Measurements from ENCODE around the gene GPR37. TPM values are rescaled to one million over a fixed set of nuclear protein-coding genes. Genes with fewer than 3 reads are reported as not detected.

Gene GPR37
- total RNA-seq, 4 donors from 2014 or later: 0.31 to 3.2 (median 0.81) TPM

GRCh38 chr7:124718032-124718766 is 47.4 kb downstream of the GPR37 start:
- ATAC-seq (ENCODE audit: low FRiP score): no peak
- no peak for DNase-seq (ENCODE audit: low spot score)
- TF ChIP-seq, protein P1, sequence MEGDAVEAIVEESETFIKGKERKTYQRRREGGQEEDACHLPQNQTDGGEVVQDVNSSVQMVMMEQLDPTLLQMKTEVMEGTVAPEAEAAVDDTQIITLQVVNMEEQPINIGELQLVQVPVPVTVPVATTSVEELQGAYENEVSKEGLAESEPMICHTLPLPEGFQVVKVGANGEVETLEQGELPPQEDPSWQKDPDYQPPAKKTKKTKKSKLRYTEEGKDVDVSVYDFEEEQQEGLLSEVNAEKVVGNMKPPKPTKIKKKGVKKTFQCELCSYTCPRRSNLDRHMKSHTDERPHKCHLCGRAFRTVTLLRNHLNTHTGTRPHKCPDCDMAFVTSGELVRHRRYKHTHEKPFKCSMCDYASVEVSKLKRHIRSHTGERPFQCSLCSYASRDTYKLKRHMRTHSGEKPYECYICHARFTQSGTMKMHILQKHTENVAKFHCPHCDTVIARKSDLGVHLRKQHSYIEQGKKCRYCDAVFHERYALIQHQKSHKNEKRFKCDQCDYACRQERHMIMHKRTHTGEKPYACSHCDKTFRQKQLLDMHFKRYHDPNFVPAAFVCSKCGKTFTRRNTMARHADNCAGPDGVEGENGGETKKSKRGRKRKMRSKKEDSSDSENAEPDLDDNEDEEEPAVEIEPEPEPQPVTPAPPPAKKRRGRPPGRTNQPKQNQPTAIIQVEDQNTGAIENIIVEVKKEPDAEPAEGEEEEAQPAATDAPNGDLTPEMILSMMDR (IDR thresholded peaks at IDR 0.05): no peak

DNA sequence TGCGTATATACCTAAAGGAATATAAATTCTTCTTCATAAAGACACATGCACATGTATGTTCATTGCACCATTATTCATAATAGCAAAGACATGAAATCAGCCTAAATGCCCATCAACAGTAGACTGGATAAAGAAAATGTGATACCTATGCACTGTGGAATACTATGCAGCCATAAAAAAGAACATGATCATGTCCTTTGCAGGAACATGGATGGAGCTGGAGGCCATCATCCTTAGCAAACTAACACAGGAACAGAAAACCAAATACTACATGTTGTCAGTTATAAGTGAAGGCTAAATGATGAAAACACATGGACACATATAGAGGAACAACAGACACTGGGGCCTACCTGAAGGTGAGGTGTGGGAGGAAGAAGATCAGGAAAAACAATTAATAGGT is 48.7 kb downstream of the GPR37 start:
- TF ChIP-seq, protein P1 (IDR thresholded peaks at IDR 0.05): no peak
- DNase-seq (ENCODE audit: low spot score) (no peak), ATAC-seq (ENCODE audit: low FRiP score) (no peak)

DNA sequence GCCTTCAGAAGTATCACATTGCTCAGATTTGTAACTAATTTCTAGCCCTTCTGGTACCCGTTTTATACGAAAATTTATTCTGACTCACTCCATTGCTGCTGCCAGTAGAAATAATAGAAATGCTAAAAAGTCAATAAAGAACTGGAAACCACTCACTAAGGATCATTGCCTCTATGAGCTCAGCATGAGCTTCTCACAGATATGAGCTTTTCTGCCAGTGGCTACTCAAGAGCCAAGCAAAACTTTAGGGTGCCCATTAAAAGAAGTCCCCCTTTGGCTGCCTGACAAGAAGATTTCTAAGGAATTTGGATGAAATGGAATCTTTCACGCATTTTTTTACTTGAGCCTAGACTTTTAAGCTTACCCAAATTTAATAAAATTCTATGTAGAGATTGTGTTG is 52.5 kb downstream of the GPR37 start:
- ATAC-seq (ENCODE audit: low FRiP score): no peak
- DNase-seq (ENCODE audit: low spot score): no peak
- TF ChIP-seq, protein P1 (IDR thresholded peaks at IDR 0.05): no peak

DNA sequence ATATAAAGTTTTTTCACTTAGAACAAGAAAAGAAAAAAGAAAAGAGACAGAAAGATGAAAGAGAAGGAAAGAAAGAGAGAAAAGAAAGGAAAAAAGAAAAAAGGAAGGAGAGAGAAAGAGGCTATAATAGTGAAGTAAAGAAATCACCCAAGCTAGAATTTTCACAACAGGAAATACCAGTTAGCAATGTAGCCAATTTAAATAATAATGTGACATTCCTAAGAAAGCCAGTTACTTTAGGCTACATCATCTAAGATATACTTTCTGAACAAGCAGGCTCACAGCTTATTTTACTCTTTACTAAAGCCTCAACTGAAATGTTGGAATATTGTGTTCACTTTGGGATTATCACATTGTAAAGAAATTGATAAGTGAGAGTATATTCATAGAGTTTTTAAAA is 53.6 kb downstream of the GPR37 start:
- TF ChIP-seq, protein P1 (IDR thresholded peaks at IDR 0.05): no peak
- DNase-seq (ENCODE audit: low spot score): no peak
- ATAC-seq (ENCODE audit: low FRiP score): no peak

DNA sequence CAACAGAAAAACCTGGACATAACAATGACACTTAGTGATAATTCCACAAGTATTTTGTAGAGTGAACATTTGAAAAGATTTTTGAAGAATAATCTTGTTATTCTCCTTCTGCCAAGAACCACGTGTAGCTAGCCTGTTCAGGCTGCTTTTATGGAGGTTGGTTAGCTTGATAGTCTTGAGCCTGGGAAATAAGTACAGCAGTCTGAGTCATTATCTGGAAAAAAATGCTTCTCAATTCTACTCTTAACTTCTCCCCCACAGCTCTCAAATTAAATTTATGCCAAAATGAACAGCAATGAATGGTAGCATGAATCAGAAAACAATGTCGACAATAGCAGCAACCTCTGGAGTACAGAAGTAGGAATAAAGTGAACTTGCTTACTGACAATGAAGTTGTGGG is 63.2 kb downstream of the GPR37 start:
- ATAC-seq (ENCODE audit: low FRiP score) (no peak), DNase-seq (ENCODE audit: low spot score) (no peak)
- TF ChIP-seq, protein P1 (IDR thresholded peaks at IDR 0.05): no peak

DNA sequence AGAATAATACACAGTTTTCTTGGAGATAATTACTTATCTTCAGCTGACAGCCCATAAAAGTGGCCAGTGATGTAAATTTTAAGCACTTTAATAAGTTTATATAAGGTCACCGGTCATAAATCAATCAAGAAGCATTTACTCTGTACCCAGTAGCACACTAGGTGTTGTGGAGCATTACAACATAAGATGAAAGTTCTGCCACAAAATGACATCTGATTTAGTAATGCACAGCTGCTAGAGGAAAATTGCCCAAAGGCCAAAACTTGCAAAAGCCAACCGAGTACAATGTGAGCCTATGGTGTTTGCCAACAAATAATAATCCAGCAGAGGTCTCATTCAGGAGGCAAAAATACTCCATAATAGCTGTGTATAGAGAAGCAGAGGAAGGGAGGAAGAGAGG is 63.6 kb downstream of the GPR37 start:
- no peak for DNase-seq (ENCODE audit: low spot score)
- TF ChIP-seq, protein P1 (IDR thresholded peaks at IDR 0.05): no peak
- ATAC-seq (ENCODE audit: low FRiP score): no peak

- TF ChIP-seq, protein P1 (IDR thresholded peaks at IDR 0.05): no peak
- no peak for DNase-seq (ENCODE audit: low spot score)
- ATAC-seq (ENCODE audit: low FRiP score): no peak
Measured at GRCh38 chr7:124700655-124701054, 64.9 kb downstream of the GPR37 start.

Data from omental fat pad (tissue), 4 donors.